Gastroesophageal sphincter (tissue), 4 donors: ENCODE measurements around the gene FPR1. TPM values are rescaled to one million over a fixed set of nuclear protein-coding genes. Genes with fewer than 3 reads are reported as not detected.

Experiments used
- ATAC-seq: fragments of 150-250 bp; one replicate; pipeline ENCODE4 v1.9.1; 2016; ENCODE audit warnings: mild to moderate bottlenecking, moderate library complexity
- H3K27ac ChIP-seq, 4 donors: fragments of 200-600 bp; sonication (generic) in 3 of 4; 1 replicate in 3 of 4; 2 replicates in 1 of 4; pipeline ENCODE4 v1.5.1; 2016 to 2019
- H3K27me3 ChIP-seq: fragments of 200-600 bp; sonication (generic); one replicate; pipeline ENCODE4 v1.5.1; 2019
- H3K36me3 ChIP-seq, 2 donors: fragments of 200-600 bp; sonication (generic); one replicate each; pipeline ENCODE4 v1.5.1; 2019; ENCODE audit warnings: control low read depth in 1 of 2
- H3K4me1 ChIP-seq, 3 donors: fragments of 200-600 bp; sonication (generic); 1 replicate in 2 of 3; 2 replicates in 1 of 3; pipeline ENCODE4 v1.5.1; 2016 to 2019; ENCODE audit warnings: control low read depth in 2 of 3
- H3K4me3 ChIP-seq, 2 donors: fragments of 200-600 bp; sonication (generic); one replicate each; pipeline ENCODE4 v1.5.1; 2019; ENCODE audit warnings: mild to moderate bottlenecking in 1 of 2, moderate library complexity in 1 of 2
- H3K9me3 ChIP-seq, 3 donors: fragments of 200-600 bp; sonication (generic); one replicate each; pipeline ENCODE4 v1.5.1; 2017 to 2019; ENCODE audit warnings: control low read depth in 2 of 3
- CTCF ChIP-seq, 4 experiments: fragments of 200-600 bp in 2 of 4; fragments of 450-650 bp in 2 of 4; sonication (generic) in 1 of 4; IDR thresholded peaks; one replicate each; pipeline ENCODE4 v1.5.1; 2017 to 2019; ENCODE audit warnings: antibody characterized with exemption in 4 of 4, mild to moderate bottlenecking in 2 of 4, moderate library complexity in 2 of 4
- EP300 ChIP-seq: sonication (generic); formaldehyde crosslinking; IDR thresholded peaks from one replicate; pipeline ENCODE4 v1.6.1; 2017; ENCODE audit warnings: antibody characterized with exemption, mild to moderate bottlenecking
- POLR2A ChIP-seq, 2 donors: fragments of 450-650 bp; IDR thresholded peaks; one replicate each; pipeline ENCODE4 v1.6.1; 2017; ENCODE audit warnings: antibody characterized with exemption in 2 of 2, mild to moderate bottlenecking in 2 of 2, moderate library complexity in 1 of 2
- POLR2AphosphoS5 ChIP-seq: sonication (generic); formaldehyde crosslinking; IDR thresholded peaks from one replicate; pipeline ENCODE4 v1.6.1; 2017; ENCODE audit warnings: antibody characterized with exemption
- WGBS, 2 donors: methylation state at CpG; one replicate each; pipeline ENCODE4 v1.1.5; 2018; ENCODE audit warnings: low coverage in 1 of 2; 5-methylcytosine and 5-hydroxymethylcytosine counted together
- total RNA-seq, 4 donors: library from RNA; depleted of rRNA; stranded (reverse); fragments of >200 nt; gene quantifications; one replicate each; pipeline ENCODE4 v1.1.0, GENCODE V29; 2016

Gene FPR1
- total RNA-seq, 4 donors from 2014 or later = 0.93 to 19.8 (median 9.2) TPM

GRCh38 chr19:51766461-51766860 is 14.8 kb upstream of the FPR1 start:
- Histone ChIP-seq H3K4me3 (no peak overlapping the region), H3K36me3 (no peaks in the 10 kb centered on the region), H3K27me3 (peaks cover 41% of the 10 kb centered on the region), H3K4me1 (no peaks in the 10 kb centered on the region), H3K27ac (no peak overlapping the region), H3K9me3 (no peaks in the 10 kb centered on the region)
- WGBS, 2 donors = 37 to 80% methylated on average over 5 of the region's 5 CpGs
- TF ChIP-seq CTCF (IDR thresholded peaks at IDR 0.05) (no peak), POLR2AphosphoS5 (no peak), EP300 (no peak), POLR2A (IDR thresholded peaks at IDR 0.05) (no peak)
- ATAC-seq = no peak

GRCh38 chr19:51765086-51765485 is 13.4 kb upstream of the FPR1 start:
- no peaks in the 10 kb centered on the region for H3K9me3 ChIP-seq
- no peak overlapping the region for H3K4me3 ChIP-seq
- no peak for TF ChIP-seq POLR2A (IDR thresholded peaks at IDR 0.05)
- TF ChIP-seq EP300 = no peak
- no peak for TF ChIP-seq POLR2AphosphoS5
- no peak for TF ChIP-seq CTCF (IDR thresholded peaks at IDR 0.05)
- H3K4me1 ChIP-seq = no peaks in the 10 kb centered on the region
- H3K27me3 ChIP-seq = peaks cover 44% of the 10 kb centered on the region
- ATAC-seq = no peak
- no peaks in the 10 kb centered on the region for H3K36me3 ChIP-seq
- WGBS, 2 donors = 35 to 50% methylated on average over 2 to 5 of the region's 5 CpGs
- no peak overlapping the region for H3K27ac ChIP-seq

GRCh38 chr19:51761696-51762095 is 10.0 kb upstream of the FPR1 start:
- peaks cover 43% of the 10 kb centered on the region for H3K27me3 ChIP-seq
- WGBS, 2 donors = 77 to 81% methylated on average over 5 to 7 of the region's 7 CpGs
- no peaks in the 10 kb centered on the region for H3K9me3 ChIP-seq
- no peaks in the 10 kb centered on the region for H3K4me1 ChIP-seq
- no peaks in the 10 kb centered on the region for H3K36me3 ChIP-seq
- no peak for TF ChIP-seq POLR2AphosphoS5
- TF ChIP-seq EP300 = no peak
- TF ChIP-seq POLR2A (IDR thresholded peaks at IDR 0.05) = no peak
- TF ChIP-seq CTCF (IDR thresholded peaks at IDR 0.05) = no peak
- no peak overlapping the region for H3K4me3 ChIP-seq
- no peak overlapping the region for H3K27ac ChIP-seq
- no peak for ATAC-seq

DNA sequence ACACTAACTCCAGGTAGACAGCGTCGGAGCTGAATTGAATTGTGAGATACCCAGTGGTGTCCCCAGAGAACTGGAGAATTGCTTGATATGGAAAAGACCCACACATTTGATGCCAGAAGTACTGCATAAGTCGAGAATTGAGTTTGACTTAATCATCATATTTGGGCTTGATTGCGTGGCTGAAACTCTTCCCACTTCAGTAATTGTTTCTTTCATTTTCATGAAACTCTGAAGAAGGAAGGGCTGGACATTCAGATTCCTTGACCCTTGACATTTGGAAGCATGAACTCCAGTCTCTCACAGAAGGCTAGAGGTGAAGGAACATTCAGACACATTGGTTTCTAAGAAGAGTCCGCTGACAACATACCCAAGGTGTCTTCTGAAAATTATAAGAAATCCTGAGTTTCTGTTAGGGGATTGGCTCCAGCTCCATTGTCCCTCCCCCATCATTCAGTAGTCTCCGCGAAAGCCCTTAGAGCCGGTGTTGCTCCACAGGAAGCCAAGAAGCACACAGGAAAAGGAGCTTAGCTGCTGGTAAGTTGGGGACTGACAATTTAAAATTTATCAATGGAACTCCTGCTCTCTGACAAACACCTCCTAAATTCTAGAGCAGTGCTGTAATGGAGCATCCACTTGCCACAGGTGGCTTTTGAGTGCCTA is 9.1 kb upstream of the FPR1 start, which contains the start of gene FPR2:
TSS of gene FPR2 (plus strand) at position 484 of the 660 bp plus-strand sequence. CDS start 7,479 bp downstream, outside the sequence.
- H3K4me1 ChIP-seq = no peaks in the 10 kb centered on the region
- no peaks in the 10 kb centered on the region for H3K9me3 ChIP-seq
- no peak within 1 kb of the TSS for H3K27ac ChIP-seq
- ATAC-seq = no peak
- H3K36me3 ChIP-seq = no peaks in the 10 kb centered on the region
- 54 to 69% methylated on average over 2 to 8 of the region's 8 CpGs for WGBS, 2 donors
- peaks cover 50% of the 10 kb centered on the region for H3K27me3 ChIP-seq
- TF ChIP-seq POLR2AphosphoS5 (no peak), CTCF (IDR thresholded peaks at IDR 0.05) (no peak), EP300 (no peak), POLR2A (IDR thresholded peaks at IDR 0.05) (no peak)
- H3K4me3 ChIP-seq = no peak within 1 kb of the TSS

- Histone ChIP-seq H3K9me3 (no peaks in the 10 kb centered on the region), H3K4me3 (no peak overlapping the region), H3K4me1 (no peaks in the 10 kb centered on the region), H3K36me3 (no peaks in the 10 kb centered on the region), H3K27me3 (peaks cover 39% of the 10 kb centered on the region), H3K27ac (no peak overlapping the region)
- ATAC-seq = no peak
- WGBS, 2 donors = 82 to 89% methylated on average over 7 of the region's 7 CpGs
- TF ChIP-seq CTCF (IDR thresholded peaks at IDR 0.05) = no peak
Measured at GRCh38 chr19:51755571-51755970, 3.9 kb upstream of the FPR1 start.
